Stimulated activated naive CD4-positive, alpha-beta T cell (primary cell): ENCODE data around the gene OR4C11.

Experiments
- DNase-seq, 6 experiments: peaks; one replicate each; lab custom pipeline; 2025; lab: John Stamatoyannopoulos, UW

Gene OR4C11

GRCh38 chr11:55607545-55607944 lies at the start of gene OR4C11:
OR4C11 (minus strand) TSS chr11:55607645; CDS start chr11:55604373, 3,272 bp downstream.
- DNase-seq, result no peak

- DNase-seq, result no peak
These were observed 47.7 kb upstream of the OR4C11 start for GRCh38 chr11:55655096-55655495.

GRCh38 chr11:55652560-55652959 lies 45.1 kb upstream of the OR4C11 start:
- DNase-seq, result no peak

- DNase-seq, result no peak
These were observed 40.6 kb upstream of the OR4C11 start, which contains the start of gene OR4S2 for GRCh38 chr11:55648027-55648426. OR4S2 (plus strand) TSS chr11:55648327; CDS start chr11:55650904, 2,577 bp downstream.

- DNase-seq, result no peak
These were observed 27.4 kb upstream of the OR4C11 start, which contains the start of gene OR4P4 for GRCh38 chr11:55634813-55635212. OR4P4 (plus strand) TSS chr11:55635113.

GRCh38 chr11:55624531-55624930 lies 17.1 kb upstream of the OR4C11 start:
- DNase-seq, result no peak

GRCh38 chr11:55572548-55572947 lies 34.9 kb downstream of the OR4C11 start:
- DNase-seq, result no peak

GRCh38 chr11:55571828-55572227 lies 35.6 kb downstream of the OR4C11 start, which contains the start of gene OR4C16:
OR4C16 (plus strand) TSS chr11:55572128; CDS start chr11:55572128, 0 bp downstream.
- DNase-seq, result no peak

- DNase-seq, result no peak
These were observed 53.3 kb downstream of the OR4C11 start, which contains the start of gene OR4C15 for GRCh38 chr11:55554169-55554568. OR4C15 (plus strand) TSS chr11:55554469; CDS start chr11:55554469, 0 bp downstream.
